ENCODE results near the gene DOCK7. TPM values are rescaled to one million over a fixed set of nuclear protein-coding genes. Genes with fewer than 3 reads are reported as not detected.

DOCK7 gene
- total and polyA plus RNA-seq, 9 donors, result 12.7 to 43.1 (median 38.2) TPM

DNA sequence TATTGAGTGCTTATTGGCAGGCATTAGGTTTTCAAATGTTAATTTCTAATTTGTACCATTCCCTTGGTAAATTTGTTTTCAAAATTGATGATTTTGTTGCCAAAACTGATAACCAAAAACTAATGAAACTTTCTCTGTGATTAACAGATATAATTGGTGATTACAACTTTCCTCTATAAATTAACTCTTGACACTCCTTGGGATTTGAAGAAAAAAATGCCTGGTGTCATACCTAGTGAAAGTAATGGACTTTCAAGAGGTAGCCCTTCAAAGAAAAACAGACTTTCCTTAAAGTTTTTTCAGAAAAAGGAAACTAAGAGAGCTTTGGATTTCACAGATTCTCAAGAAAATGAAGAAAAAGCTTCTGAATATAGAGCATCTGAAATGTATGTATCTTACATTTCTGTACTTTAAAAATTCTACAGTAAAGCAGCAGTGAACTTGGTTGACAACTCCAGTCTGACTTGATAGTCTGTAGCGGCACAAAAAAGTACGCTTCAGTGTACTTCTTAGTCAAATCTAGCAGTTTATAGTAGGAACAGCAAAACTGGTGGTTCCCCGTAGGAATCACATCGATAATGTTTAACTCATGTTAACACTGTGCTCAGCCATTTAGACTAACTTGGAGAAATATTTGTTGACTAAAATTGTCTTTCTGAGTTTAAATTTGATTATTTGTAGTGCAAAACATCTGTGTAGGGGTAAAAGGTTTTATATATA is 248.4 kb downstream of the DOCK7 start:
- WGBS, 3 donors, result 69 to 90% (median 77%) methylated on average over 4 of the region's 4 CpGs
- intact Hi-C loops (cut with DNase I), result no loop called here
- Histone ChIP-seq H3K9me3 (no peaks in the 10 kb centered on the region), H3K27me3 (no peaks in the 10 kb centered on the region), H3K36me3 (no peaks in the 10 kb centered on the region), H3K4me1 (ENCODE audit: insufficient read depth) (peaks cover 2% of the 10 kb centered on the region), H3K4me3 (no peak overlapping the region), H3K27ac (no peak overlapping the region)
- DNase-seq, result no peak
- no peak for TF ChIP-seq POLR2A (IDR thresholded peaks at IDR 0.05)

DNA sequence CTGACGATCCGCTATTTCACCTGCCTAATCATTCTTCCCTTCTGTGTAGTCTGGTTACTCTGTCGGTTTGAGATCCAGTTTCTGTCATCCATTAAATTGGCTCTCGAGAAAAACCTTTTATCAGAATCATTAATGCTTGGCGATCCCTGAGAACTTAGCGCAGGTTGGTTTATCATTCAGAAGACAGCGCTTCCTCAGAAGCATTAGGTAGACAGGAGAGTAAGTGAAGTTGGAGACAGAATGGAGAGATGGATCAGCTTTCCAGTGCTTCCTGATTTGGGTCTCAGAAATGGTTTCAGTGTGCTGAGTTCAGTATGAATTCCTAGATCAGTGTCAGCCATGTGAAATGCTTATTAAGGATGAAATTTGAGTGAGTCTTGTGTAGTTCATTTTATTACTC is 250.0 kb downstream of the DOCK7 start:
- Histone ChIP-seq H3K9me3 (no peaks in the 10 kb centered on the region), H3K36me3 (no peaks in the 10 kb centered on the region), H3K4me1 (ENCODE audit: insufficient read depth) (peaks cover 2% of the 10 kb centered on the region), H3K27me3 (no peaks in the 10 kb centered on the region), H3K4me3 (peak overlapping the region; percentile 88), H3K27ac (no peak overlapping the region)
- 4 to 5% (median 4%) methylated on average over 7 of the region's 7 CpGs for WGBS, 3 donors
- TF ChIP-seq, protein P1, sequence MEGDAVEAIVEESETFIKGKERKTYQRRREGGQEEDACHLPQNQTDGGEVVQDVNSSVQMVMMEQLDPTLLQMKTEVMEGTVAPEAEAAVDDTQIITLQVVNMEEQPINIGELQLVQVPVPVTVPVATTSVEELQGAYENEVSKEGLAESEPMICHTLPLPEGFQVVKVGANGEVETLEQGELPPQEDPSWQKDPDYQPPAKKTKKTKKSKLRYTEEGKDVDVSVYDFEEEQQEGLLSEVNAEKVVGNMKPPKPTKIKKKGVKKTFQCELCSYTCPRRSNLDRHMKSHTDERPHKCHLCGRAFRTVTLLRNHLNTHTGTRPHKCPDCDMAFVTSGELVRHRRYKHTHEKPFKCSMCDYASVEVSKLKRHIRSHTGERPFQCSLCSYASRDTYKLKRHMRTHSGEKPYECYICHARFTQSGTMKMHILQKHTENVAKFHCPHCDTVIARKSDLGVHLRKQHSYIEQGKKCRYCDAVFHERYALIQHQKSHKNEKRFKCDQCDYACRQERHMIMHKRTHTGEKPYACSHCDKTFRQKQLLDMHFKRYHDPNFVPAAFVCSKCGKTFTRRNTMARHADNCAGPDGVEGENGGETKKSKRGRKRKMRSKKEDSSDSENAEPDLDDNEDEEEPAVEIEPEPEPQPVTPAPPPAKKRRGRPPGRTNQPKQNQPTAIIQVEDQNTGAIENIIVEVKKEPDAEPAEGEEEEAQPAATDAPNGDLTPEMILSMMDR (IDR thresholded peaks at IDR 0.05), result no peak
- no peak for TF ChIP-seq EP300 (IDR thresholded peaks at IDR 0.05)
- TF ChIP-seq POLR2A (IDR thresholded peaks at IDR 0.05), result no peak
- intact Hi-C loops (cut with DNase I), result no loop called here
- DNase-seq, result no peak

DNA sequence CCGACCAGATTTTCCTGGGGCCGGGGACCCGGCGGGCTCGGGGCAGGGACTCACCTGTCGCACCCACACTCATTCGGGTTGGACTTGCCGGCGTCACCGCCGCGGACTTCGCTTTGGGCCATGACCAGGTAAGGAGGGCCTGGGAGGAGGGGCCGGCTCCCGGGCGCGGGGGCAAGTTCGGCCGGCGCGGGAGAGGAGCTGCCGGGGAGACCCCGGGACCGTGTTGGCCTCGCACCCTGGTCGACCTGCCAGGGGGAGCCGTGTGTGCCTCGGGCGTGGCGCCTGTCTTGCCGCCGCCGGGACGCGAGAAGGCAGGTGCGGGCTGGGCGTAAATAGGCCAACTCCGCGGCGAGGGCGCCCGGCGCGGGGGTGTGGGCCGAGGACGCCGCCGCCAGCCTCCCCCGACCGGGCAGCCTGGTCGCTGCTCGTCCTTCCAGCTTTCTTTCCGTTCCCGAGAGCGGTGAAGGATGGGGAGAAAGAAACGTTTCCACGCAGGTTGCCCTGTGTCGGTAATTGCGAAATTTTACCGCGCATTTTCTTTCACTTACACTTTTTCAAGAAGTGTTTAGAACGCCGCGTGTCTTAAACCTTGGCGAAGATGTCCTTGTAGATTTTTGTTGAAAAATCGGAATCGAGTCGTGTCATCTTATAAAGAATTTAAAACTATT is 250.8 kb downstream of the DOCK7 start:
- no peak for DNase-seq
- TF ChIP-seq, protein P1 (IDR thresholded peaks at IDR 0.05), result no peak
- TF ChIP-seq POLR2A (IDR thresholded peaks at IDR 0.05), result no peak
- TF ChIP-seq EP300 (IDR thresholded peaks at IDR 0.05), result no peak
- WGBS, 3 donors, result 0% methylated on average over 47 to 68 of the region's 68 CpGs
- H3K4me3 ChIP-seq, result peak overlapping the region; percentile 88
- intact Hi-C loops (cut with DNase I), result no loop called here
- peaks cover 2% of the 10 kb centered on the region for H3K4me1 ChIP-seq (ENCODE audit: insufficient read depth)
- H3K36me3 ChIP-seq, result no peaks in the 10 kb centered on the region
- H3K27ac ChIP-seq, result peak overlapping the region; percentile 76 to 93
- no peaks in the 10 kb centered on the region for H3K27me3 ChIP-seq
- no peaks in the 10 kb centered on the region for H3K9me3 ChIP-seq

DNA sequence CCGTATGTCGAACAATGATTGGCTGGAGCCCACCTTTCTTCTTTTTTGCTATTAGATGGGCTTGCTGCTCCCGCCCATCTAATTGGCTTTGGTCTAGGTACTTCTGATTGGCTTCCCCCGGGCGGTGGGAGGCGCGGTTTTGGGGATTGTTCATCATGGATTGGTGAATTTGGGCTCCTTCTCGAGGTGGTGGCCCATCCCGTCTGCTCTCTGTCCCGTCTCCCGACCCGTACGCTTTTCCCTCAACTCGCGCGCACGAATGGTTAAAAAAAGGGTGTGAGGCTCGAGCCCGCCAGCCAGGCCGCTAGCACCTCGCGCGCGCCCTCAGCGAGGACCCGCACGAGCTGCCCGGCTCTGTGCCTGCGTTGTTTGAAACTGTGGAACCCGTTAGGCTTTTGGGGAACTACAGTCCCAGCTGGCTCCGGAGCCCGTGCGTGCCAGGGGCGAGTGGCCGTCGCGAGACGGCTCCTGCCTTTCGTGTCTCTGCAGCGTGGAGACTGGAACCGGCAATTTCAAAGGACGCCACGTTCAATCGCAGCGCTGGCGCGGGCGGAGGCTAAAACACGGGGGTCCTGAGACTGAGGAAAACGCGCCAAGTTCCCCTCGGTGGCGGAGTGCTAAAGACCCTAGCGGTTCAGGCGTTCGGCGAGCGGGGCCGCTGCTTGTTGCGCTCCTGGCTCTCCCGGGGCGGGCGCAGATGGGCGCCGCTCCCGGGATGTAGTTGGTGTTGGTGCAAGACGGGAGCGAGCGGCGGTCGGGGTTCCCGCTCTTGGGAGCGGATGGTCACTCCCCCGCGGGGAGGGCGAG is 251.5 kb downstream of the DOCK7 start, which contains the start of gene USP1:
Gene USP1, plus strand, starts transcription at position 584 of the 807 bp plus-strand sequence. CDS start 2,819 bp downstream, outside the sequence.
- Histone ChIP-seq H3K4me3 (peak within 1 kb of the TSS; percentile 88), H3K9me3 (no peaks in the 10 kb centered on the region), H3K4me1 (ENCODE audit: insufficient read depth) (peaks cover 2% of the 10 kb centered on the region), H3K27ac (peak within 1 kb of the TSS; percentile 84 to 93), H3K27me3 (no peaks in the 10 kb centered on the region), H3K36me3 (no peaks in the 10 kb centered on the region)
- TF ChIP-seq EP300 (IDR thresholded peaks at IDR 0.05) (no peak), POLR2A (IDR thresholded peaks at IDR 0.05) (peak; percentile 24)
- intact Hi-C loops (cut with DNase I), result no loop called here
- WGBS, 3 donors, result 0 to 1% (median 1%) methylated on average over 76 of the region's 76 CpGs
- DNase-seq, result peak; percentile 95 to 98 (median 97)

DNA sequence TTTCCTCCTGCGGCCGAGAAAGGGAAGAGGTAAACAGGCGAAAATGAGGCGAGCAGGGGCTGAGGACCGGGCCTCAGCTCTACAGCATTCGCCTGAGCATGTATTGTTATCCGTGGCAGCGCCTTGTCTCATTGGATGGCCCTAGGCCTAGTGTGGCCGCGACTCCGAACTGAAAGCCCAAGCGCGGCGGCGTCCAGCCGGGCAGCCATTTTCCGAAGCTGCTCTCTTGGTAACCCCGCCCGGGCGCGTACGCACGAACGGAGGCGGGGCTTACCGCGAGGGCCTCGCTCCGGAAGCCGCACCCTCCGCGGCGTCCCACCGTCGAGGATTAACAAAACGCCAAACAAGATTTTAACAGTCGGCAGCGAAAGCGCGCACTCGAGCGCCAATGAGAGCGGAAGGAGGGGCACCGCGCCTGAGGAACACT is 252.1 kb downstream of the DOCK7 start:
- Histone ChIP-seq H3K27ac (peak overlapping the region; percentile 84 to 93), H3K27me3 (no peaks in the 10 kb centered on the region), H3K4me1 (ENCODE audit: insufficient read depth) (peaks cover 2% of the 10 kb centered on the region), H3K36me3 (no peaks in the 10 kb centered on the region), H3K4me3 (peak overlapping the region; percentile 88), H3K9me3 (no peaks in the 10 kb centered on the region)
- TF ChIP-seq POLR2A (IDR thresholded peaks at IDR 0.05) (peak; percentile 95), EP300 (IDR thresholded peaks at IDR 0.05) (peak; percentile 27)
- TF ChIP-seq, protein P1 (IDR thresholded peaks at IDR 0.05), result no peak
- WGBS, 3 donors, result 0 to 1% (median 0%) methylated on average over 44 to 45 of the region's 45 CpGs
- intact Hi-C loops (cut with DNase I), result no loop called here
- peak in 3 of 5 donors; percentile 93 to 98 (median 97) for DNase-seq

Data from ovary (tissue), 9 donors.